ENCODE results near the gene ZNF230.
A peak's percentile ranks its signal among the peaks of the same experiment; 100 is the strongest.

ZNF230 gene

GRCh38 chr19:44002566-44003460 is at the start of gene ZNF230:
TSS of gene ZNF230 (plus strand) at chr19:44002957. CDS start at chr19:44007079, 4,122 bp downstream.
- peak; percentile 58 to 76 for DNase-seq (ENCODE audit: low read depth in 2 of 2)

DNA sequence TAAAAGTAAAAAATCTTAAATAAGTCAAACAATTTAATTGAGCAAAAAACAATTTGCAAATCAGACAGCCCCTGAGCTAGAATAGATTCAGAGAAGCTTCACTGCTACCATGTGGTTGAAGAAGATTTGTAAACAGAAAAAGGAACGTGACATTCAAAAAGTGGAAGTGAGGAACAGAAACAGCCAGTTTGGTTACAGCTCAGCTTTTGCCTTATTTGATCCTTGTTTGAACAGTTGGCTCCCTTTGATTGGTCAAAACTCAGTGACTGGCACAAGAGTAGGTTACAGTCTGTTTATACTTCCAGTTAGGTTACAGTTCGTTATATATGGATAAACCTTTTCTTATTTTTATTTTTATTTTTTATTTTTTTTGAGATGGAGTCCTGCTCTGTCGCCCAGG is 45.9 kb upstream of the ZNF230 start:
- DNase-seq (ENCODE audit: low read depth in 2 of 2) = no peak

GRCh38 chr19:43957891-43958290 is 44.9 kb upstream of the ZNF230 start:
- DNase-seq (ENCODE audit: low read depth in 2 of 2) = no peak

- no peak for DNase-seq (ENCODE audit: low read depth in 2 of 2)
Observed at GRCh38 chr19:43960411-43960810, 42.3 kb upstream of the ZNF230 start.

- no peak for DNase-seq (ENCODE audit: low read depth in 2 of 2)
Observed at GRCh38 chr19:43966079-43966694, 36.6 kb upstream of the ZNF230 start.

DNA sequence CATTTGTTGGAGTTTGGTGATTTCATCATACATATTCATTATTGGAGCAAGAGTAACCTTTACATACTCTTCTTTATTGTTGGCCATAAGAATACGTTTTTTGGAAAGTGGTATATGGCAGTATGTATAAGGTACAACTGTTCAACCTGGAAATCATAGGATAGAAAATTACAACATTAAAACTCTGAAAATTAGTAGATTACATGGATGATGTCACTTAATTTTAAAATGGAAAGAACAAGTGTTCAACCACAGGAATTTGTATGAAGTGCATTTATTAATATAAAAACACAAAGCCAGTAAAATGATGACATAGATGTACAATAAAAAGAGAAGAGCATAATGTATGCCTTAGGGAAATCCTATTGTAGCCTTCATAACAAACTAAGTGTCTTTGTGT is 26.0 kb upstream of the ZNF230 start:
- no peak for DNase-seq (ENCODE audit: low read depth in 2 of 2)

- DNase-seq (ENCODE audit: low read depth in 2 of 2) = no peak
Observed at GRCh38 chr19:43983544-43983911, 19.2 kb upstream of the ZNF230 start.

DNA sequence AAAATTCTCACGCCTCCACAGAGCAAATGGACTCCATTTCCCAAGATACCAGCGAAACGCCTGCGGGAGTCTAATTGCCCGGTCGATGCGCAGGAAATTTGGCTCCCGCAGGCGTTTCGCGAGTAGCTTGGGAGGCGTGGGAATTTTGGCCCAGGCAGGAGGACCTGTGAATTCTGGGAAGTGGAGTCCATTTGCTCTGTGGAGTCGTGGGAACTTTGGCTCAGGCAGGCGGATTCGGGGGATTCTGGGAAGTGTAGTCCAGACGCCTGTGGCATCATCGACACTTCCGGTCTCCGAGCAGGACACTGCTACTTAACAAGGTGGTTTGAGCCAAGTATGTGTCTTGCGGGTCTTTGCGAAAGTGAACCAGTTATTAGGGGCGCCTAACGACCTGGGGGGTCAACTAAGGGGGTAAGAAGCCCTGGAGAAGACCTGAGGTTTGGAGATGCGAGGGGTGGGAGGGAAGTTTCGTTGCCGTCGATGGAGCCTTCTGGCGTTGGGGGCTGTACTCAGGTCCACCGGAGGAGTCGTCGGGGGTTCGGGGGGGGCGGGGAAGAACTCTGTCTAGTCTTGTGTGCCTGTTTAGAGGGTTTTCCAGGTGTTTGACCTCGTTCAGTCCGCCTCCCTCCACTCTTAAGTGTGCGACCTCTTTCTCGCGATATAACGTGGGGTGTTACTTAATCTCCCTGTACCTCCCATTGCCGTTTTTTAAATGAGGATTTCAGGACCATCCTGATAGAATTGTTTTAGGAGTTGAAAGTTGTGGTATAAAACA is 18.7 kb upstream of the ZNF230 start, which contains the start of gene ZNF155:
TSS of gene ZNF155 (plus strand) at position 277 of the 775 bp plus-strand sequence. CDS start 4,356 bp downstream, outside the sequence.
- DNase-seq (ENCODE audit: low read depth in 2 of 2) = peak; percentile 47 to 57

GRCh38 chr19:43984687-43985000 is 18.1 kb upstream of the ZNF230 start:
- DNase-seq (ENCODE audit: low read depth in 2 of 2) = no peak

DNA sequence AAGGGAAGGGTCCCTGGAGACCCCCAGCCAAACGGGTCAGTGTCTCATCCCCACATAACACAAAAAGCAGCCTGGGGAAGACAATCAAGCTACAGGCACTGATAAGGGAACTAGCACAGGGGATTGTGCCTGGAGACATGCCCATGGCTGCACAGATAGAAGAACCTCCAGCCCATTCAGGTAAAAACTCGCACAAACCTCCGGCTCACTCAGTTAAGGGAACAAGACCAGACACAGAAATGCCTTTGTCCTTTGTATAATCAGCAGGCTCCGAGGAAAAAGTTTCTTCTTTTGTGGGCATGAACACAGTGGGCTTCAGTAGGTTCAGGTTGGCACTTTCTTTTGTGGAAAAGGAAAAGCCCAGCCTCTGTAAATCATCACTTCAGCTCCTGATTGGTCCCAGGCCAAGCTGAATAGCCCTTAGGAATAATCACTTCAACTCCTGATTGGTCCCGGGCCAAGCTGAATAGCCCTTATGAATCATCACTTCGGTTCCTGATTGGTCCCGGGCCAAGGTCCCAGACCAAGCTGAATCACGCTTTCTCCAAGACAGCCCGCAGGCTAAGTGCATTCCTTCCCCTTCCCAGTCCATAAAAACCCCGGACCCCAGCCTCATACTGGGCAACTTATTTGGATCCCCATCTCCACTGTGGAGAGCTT is 5.0 kb upstream of the ZNF230 start:
- DNase-seq (ENCODE audit: low read depth in 2 of 2) = no peak

DNA sequence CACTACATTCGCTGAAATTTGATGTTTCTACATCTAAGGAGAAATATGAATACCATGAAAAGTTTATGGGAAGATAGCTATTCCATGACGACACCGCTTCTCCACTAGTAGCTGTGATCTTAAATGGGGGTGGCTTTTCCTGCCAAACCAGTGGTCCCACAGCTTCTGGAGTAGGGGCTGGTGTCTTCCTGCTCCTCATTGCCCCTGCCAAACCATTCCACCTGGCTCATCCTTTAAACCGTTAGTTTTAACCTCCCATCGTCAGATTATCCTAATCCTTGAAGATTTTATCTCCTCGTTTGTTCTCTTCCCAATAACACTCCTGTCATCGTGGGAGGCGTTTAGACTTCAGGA is 568 bp upstream of the ZNF230 start:
- DNase-seq (ENCODE audit: low read depth in 2 of 2) = no peak

DNA sequence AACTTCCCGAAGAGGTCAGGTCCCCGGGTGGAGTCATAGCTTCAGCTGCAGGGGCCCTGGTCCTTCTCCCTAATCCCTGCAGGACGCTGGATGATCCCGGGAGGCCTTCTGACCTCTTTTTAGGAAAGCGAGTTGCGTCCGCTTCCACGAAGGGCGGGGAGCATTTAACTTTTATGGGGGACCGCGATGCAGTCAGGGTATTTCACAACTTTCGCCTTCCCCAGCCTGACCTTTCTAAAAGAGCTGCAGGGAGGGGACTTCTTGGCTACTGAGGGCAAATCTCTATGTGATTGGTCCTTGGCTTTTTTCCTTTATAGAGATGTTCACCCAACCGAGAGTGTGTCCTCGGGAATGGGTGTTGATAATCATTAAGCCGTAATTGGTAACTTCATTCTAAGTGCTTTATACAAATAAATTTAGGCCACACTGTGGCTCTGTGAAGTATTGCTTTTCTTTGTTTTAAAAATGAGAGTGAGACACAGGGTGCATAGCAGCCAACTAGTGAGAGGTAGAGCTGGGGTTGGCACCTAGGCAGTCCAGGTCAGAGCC is 778 bp downstream of the ZNF230 start:
- DNase-seq (ENCODE audit: low read depth in 2 of 2) = no peak

- no peak for DNase-seq (ENCODE audit: low read depth in 2 of 2)
Observed at GRCh38 chr19:44005973-44006372, 3.2 kb downstream of the ZNF230 start.

DNA sequence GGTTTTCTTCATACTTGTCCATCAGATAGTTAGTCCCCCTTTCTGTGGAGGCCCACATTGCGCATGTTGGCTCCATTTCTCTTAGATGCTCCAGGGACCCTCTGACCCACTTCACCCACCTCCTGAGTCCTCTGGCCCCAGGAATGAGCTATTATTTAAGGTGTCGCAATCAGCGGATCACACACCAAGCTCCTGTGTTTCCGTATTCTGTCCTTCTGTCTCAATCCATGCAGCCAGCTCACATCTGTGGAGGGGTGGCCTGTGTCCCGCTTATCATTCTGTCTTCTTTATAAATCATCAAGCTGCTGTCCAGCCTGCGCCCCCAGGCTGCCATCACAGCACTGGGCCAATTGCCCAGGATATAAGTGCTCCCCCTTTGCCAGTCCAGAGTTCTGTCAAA is 4.7 kb downstream of the ZNF230 start:
- DNase-seq (ENCODE audit: low read depth in 2 of 2) = no peak

GRCh38 chr19:44010468-44010867 is 7.7 kb downstream of the ZNF230 start:
- no peak for DNase-seq (ENCODE audit: low read depth in 2 of 2)

DNA sequence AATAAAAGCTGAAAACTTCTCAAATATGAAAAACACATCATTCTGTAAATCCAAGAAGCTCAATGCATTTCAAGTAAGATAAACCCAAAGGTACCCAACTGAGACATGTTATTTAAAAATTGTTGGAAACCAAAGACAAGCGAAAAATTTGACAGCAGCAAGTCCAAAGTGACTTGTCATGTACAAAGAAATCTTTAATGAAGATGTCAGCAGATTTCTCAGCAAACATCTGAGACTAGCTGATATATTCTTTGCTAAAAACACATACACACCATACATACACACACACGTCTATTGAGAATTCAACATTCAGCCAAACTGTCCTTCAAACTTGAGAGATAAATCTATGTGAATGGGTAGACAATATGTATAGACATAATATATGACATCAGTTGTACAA is 16.7 kb downstream of the ZNF230 start:
- DNase-seq (ENCODE audit: low read depth in 2 of 2) = no peak

DNA sequence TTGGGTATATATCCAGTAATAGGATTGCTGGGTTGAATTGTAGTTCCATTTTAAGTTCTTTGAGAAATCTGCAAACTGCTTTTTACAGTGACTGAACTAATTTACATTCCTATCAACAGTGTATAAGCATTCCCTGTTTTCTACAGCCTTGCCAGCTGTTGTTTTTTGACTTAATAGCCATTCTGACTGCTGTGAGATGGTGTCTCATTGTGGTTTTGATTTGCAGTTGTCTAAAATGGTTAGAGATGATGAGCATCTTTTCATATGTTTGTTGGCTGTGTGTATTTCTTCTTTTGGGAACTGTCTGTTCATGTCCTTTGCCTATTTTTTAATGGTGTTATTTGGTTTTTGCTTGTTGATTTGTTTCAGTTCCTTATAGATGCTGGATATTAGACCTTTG is 18.5 kb downstream of the ZNF230 start:
- DNase-seq (ENCODE audit: low read depth in 2 of 2) = no peak

- no peak for DNase-seq (ENCODE audit: low read depth in 2 of 2)
Observed at GRCh38 chr19:44024900-44025216, 22.1 kb downstream of the ZNF230 start.

- DNase-seq (ENCODE audit: low read depth in 2 of 2) = peak; percentile 59 to 78
Observed at GRCh38 chr19:44025217-44025936, 22.6 kb downstream of the ZNF230 start, which contains the start of gene ZNF222. TSS of gene ZNF222 (plus strand) at chr19:44025379. CDS start at chr19:44025437, 58 bp downstream.

DNA sequence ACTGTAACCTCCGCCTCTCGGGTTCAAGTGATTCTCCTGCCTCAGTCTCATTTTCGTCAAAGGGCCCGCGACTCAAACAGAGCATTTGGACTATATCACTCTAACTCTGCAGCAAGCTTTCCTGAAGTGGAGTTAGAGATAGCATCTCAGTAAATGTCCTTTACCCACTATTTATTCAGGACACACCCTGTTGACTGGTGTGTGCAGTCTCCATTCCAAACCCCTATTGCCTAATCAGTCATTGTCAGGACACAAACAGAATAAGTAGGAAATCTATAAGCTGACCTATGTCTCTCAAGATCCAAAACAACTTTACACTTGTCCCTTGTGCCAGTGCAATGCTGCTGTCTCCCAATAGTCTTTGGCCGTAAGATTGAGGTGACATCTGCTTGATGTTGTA is 23.9 kb downstream of the ZNF230 start:
- DNase-seq (ENCODE audit: low read depth in 2 of 2) = no peak

GRCh38 chr19:44032001-44032610 is 29.3 kb downstream of the ZNF230 start:
- DNase-seq (ENCODE audit: low read depth in 2 of 2) = no peak
